ENCODE results near the gene HHIPL1.

HHIPL1 gene

DNA sequence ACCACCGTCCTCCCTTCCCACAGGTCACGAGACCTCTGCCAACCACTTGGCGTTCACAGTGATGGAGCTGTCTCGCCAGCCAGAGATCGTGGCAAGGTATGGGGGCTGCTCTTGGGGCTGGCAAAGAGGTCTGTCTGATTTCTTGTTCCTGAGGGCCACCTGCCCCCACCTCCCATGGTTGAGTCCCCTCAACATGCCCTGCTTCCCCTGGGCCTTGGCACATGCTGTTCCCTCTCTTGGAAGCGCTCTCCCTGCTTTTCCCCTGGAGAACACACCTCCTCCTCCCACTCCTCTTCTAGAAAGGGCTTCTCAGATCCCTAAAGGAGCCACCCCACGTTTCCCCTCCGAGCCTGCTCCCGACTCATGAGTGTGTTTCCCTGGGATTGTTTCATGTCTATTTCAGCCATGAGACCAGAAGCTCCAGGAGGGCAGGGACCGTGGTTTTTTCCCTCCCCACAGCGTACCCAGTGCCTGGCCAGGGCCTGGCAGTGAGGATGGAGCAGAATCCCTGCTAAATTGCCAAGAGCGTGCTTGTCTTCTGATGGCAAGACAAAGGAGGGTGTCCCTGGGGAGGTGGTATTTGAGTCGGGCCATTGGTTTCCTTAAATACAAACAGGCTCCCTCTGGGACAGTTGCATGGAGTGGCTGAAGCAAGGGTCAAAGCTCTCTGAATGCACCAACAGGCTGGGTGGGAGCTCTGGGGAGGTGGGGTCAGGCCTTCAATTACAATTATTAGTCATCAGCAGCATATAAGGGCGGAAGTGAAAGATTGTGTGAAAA lies 73.3 kb downstream of the HHIPL1 start:
- DNase-seq: no peak

GRCh38 chr14:99718811-99719192 lies 73.9 kb downstream of the HHIPL1 start:
- DNase-seq: no peak

GRCh38 chr14:99720941-99721791 lies 76.2 kb downstream of the HHIPL1 start:
- no peak for DNase-seq

- no peak for DNase-seq
Observed at GRCh38 chr14:99721792-99722516, 77.0 kb downstream of the HHIPL1 start.

DNA sequence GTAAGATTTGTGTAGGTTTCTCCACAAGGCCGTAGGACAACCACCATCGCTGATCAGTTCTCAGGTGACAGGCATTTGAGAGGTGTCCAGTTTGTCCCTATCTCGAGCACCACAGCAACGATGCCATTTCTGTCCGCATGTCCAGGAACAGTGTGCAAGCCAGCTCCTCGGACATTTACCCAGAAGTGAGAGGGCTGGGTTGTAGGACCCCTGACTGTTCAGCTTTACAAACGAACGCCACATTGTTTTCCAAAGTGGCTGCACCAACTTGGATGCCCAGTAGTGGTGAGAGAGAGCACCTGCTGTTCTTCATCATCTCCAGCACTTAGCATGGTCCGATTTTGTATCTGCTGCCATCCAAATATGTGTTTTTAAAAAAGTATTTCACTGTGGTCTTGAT lies 77.8 kb downstream of the HHIPL1 start:
- DNase-seq: no peak

- no peak for DNase-seq
Observed at GRCh38 chr14:99724196-99724891, 79.4 kb downstream of the HHIPL1 start.

DNA sequence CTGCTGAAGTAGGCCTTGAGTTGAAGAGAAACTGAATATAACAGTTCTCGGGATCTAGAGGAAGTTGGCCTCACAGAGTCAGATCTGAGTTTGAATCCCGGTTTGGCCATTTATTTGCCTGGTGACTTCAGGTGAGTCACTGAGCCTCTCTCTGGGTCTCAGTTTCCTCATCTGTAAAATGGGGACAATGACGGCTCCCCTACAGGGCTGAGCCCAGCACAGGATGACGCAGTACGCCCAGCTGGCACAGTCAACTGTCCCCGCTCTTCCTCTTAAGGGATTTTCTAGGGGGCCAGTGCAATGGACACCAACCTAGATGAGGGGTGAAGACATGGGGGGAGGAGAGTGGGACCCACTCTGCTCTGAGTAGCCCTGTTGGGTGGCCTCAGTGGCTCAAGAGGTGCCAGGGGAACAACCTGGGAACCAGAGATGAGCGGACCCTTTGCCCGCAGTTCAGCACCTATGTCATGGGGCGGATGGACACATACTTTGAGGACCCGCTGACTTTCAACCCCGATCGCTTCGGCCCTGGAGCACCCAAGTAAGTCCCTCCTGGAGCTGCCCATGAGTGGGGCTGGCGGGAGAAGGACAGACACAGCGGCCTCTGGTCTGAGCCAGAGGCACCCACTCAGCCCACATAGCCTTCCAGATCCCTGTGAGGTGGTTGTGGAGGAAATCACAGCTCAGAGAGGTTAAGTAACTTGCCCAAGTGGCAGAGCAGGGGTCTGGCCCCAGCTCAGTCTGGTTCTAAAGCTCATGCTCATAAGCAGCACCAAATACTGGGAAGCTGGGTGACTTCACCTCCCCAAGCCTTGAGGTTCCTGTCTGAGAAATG lies 80.2 kb downstream of the HHIPL1 start:
- DNase-seq: no peak

DNA sequence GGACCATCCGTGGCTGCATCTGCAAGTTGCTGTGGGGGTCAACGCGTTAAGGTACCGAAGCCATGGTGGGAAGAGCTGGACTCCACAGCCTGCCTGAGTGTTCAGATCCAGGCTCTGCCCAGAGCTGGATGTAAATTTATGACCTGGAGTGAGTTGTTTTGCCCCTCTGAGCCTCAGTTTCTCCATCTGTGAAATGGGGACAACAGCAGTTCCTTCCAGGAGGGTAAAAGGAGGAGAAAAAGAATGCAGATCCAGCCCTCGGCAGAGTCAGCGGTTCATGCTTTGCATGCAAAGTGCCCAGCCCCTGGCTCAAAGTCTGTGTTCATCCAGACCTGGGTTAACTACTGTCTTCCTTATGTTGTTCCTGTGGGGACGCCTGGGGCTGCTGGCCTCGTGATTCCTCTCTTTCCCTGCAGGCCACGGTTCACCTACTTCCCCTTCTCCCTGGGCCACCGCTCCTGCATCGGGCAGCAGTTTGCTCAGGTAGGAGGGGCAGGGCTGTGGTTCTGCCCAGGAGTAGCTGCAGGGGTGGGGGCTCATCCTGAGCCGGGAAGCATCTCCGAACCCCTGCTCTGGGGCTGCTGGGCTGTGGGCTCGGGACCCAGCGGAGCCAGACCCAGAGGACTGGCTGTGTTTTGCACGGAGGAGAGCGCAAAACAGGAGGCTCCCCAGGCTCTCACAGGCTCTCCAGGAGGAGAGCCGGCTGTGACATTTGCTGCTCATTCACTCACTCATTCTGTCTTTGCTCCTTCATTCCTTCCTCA lies 81.0 kb downstream of the HHIPL1 start:
- DNase-seq: no peak

GRCh38 chr14:99726538-99727095 lies 81.7 kb downstream of the HHIPL1 start:
- no peak for DNase-seq

DNA sequence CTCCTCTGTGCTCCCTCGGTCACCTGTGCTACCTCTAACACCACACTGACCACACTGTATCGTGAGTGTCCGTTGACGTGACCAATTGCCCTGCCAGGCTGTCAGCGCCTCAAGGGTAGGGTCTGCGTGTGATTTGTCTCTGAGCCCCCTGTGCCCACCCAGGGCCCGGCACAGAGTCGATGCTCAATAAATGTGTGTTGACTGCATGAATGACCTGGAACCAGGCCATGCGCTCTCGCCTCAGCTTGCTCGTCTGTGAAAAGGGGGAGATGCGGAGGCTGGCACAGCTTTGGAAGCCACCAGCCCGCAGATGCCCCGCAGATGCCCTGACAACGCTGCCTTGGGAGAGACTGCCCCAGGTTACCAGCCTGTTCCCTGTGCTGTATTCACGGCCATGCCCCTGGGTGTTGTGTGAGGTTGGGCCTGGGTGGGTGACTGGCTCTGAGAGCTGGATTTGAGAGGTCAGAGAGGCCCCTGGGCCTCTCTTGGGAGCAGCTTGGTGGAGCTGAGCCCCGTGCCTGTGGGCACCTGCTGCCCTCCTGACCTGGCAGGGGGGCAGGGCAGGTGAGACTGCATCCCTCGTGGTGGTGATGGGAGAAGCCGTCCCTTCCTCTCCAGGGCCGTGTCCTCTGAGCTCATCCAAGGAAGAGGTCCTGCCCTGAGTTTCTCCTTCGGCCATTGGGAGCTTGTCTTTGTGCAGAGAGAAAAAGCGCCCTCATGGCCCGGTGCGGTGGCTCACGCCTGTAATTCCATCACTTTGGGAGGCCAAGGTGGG lies 82.4 kb downstream of the HHIPL1 start:
- DNase-seq: no peak

DNA sequence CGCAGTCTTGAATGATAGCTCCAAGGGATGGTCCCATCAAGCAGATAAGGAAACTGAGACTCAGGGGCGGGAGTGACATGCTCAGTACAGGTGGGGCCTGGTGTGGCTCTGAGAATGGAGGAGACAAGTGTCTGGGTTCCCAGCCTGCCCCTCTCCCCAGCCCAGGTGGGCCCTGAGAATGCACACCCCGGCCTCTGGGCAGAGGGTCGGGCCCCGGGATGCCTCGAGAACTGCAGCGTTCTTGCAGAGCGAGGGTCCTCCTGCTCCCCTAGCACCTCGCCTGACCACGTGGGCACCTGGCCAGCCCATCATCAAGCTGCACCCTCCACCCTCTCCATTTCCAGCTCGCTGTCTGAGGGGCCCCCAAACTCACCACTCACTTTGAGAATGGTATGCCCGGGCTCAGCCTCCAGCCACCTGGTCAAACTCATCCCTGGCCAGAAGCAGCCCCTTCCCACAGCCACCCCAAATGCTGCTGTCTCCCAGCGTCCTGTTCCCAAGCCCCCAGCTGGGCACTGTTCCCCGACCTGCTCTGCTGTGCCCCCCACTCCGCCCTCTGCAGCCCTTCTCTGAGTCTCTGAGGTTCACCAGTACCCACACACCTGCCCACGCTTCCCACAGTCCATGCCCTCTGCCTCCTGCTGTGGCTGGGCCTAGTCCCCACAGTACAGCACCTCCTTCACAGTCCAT lies 83.4 kb downstream of the HHIPL1 start:
- no peak for DNase-seq

- no peak for DNase-seq
Observed at GRCh38 chr14:99728981-99729451, 84.1 kb downstream of the HHIPL1 start.
